Adipocyte (in vitro differentiated cells): ENCODE measurements around the gene UGT2B15.
"Not testable (repeated sequence)": the region's sequence is repeated elsewhere in the genome, so short reads cannot be mapped to it uniquely, and the experiment has no call there.

Experiments
- DNase-seq: peaks from one replicate; pipeline ENCODE4 v3.0.0-alpha.2; 2015; ENCODE audit warnings: low read depth
- H3K27me3 ChIP-seq: replicated peaks from 2 replicates; pipeline ENCODE4 v1.7.0; 2013; ENCODE audit warnings: mild to moderate bottlenecking, low read length, moderate library complexity; ENCODE audit not compliant: control insufficient read depth, insufficient read depth
- H3K36me3 ChIP-seq: 2 replicates; pipeline ENCODE4 v1.7.0; 2013; ENCODE audit warnings: low read length, mild to moderate bottlenecking, moderate library complexity; ENCODE audit not compliant: control insufficient read depth, insufficient read depth, severe bottlenecking
- H3K4me1 ChIP-seq: 2 replicates; pipeline ENCODE4 v1.7.0; 2013; ENCODE audit warnings: mild to moderate bottlenecking, low read length, moderate library complexity; ENCODE audit not compliant: control insufficient read depth, insufficient read depth
- H3K4me3 ChIP-seq: 2 replicates; pipeline ENCODE4 v1.7.0; 2013; ENCODE audit warnings: mild to moderate bottlenecking, low read length, moderate library complexity
- H3K9ac ChIP-seq: 2 replicates; pipeline ENCODE4 v1.7.0; 2013; ENCODE audit warnings: mild to moderate bottlenecking, low read length, moderate library complexity
- H3K9me3 ChIP-seq: 2 replicates; pipeline ENCODE4 v1.7.0; 2013; ENCODE audit warnings: mild to moderate bottlenecking, low read length, moderate library complexity; ENCODE audit not compliant: control insufficient read depth

Gene UGT2B15

DNA sequence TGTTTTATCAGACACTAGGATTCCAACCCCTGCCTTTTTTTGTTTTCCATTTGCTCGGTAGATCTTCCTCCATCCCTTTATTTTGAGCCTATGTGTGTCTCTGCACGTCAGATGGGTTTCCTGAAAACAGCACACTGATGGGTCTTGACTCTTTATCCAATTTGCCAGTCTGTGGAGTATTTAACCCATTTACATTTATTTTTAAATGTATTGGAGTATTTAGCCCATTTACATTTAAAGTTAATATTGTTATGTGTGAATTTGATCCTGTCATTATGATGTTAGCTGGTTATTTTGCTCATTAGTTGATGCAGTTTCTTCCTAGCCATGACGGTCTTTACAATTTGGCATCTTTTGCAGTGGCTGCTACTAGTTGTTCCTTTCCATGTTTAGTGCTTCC lies 10.8 kb upstream of the UGT2B15 start:
- not testable (repeated sequence) for H3K27me3 ChIP-seq, H3K9me3 ChIP-seq, DNase-seq, H3K36me3 ChIP-seq, H3K4me1 ChIP-seq, H3K4me3 ChIP-seq, H3K9ac ChIP-seq

DNA sequence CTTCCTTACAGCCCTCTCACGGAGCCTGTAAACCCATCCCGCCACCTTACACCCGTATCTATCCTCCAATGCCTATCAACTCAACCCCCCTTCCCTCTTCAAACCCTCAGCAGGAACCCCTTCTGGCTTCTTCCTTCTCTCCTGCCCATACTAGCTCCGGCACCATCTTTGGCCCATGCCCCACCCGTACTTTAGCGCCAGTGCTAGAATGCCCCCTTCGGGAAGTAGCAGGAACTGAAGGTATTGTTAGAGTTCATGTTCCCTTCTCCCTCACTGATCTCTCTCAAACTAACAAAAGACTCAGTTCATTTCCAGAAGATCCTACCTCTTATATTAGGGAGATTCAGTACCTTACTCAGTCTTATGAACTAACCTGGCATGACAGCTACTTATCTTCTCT lies 2.7 kb upstream of the UGT2B15 start:
- Histone ChIP-seq H3K4me1 (no peaks in the 10 kb centered on the region), H3K9ac (no peak overlapping the region), H3K36me3 (no peaks in the 10 kb centered on the region), H3K4me3 (no peak overlapping the region), H3K27me3 (no peaks in the 10 kb centered on the region), H3K9me3 (no peaks in the 10 kb centered on the region)
- DNase-seq, result no peak

DNA sequence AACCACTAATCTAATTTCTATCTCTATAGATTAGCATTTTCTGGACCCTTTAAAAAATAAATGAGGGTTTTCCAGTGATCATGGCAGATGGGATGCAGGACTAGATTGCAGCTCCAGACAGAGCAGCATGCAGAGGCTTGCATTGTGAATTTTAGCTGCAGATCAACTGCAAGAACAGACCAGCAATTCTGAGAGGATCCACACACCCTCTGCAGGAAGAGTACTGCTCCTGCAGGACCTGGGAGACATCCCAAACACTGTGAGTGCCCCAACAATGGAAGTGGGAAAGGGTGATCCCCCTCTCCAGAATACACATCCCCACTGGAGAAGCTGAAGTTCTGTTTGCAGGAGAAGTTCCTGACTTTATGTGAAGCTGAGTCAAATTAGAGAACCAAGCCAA lies 765 bp upstream of the UGT2B15 start:
- DNase-seq, H3K4me1 ChIP-seq, H3K36me3 ChIP-seq, H3K27me3 ChIP-seq, H3K4me3 ChIP-seq, H3K9ac ChIP-seq, H3K9me3 ChIP-seq: not testable (repeated sequence)

DNA sequence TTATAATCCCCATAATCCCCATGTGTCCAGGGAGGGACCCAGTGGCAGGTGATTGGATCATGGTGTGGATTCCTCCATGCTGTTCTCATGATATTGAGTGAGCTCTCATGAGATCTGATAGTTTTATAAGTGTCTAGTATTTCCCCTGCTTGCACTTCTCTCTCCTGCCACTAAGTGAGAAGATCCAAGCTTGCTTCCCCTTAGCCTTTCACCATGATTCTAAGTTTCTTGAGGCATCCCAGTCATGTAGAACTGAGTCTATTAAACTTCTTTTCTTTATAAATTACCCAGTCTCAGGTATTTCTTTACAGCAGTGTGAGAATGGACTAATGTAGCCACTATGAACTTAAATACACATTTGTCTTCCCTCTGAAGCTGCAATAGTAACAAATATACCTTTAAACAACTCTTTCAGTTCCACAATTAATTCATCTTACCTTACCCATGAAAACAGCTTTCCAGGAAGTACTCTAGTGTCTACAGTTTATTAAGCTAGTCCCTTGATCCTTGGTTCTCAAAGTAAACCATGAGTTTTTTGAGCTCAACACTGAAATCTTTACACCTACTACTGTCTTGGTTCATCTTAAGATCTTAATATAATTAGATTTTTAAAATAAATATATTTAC lies 1.8 kb downstream of the UGT2B15 start:
- DNase-seq, H3K9me3 ChIP-seq, H3K4me1 ChIP-seq, H3K27me3 ChIP-seq, H3K36me3 ChIP-seq, H3K9ac ChIP-seq, H3K4me3 ChIP-seq: not testable (repeated sequence)

DNA sequence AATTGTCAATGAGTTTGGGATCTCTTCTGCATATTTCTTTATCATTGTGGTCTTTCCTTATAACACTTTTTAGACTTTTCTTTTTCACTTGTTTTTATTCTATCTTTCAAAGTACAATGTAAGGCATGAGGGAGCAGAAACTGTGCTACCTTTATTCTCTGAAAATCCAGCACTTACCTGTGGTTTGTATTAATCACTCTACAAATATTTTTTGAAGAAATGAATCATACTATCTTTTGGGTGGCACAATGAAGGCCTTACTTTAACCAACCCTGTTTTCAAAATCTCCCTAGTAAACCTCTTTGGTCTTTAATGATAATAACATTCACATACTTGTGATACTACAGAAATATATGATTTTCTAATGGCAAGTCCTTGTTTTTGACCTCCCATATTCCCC lies 2.9 kb downstream of the UGT2B15 start:
- not testable (repeated sequence) for H3K9me3 ChIP-seq, H3K4me3 ChIP-seq, DNase-seq, H3K9ac ChIP-seq, H3K27me3 ChIP-seq, H3K36me3 ChIP-seq, H3K4me1 ChIP-seq

DNA sequence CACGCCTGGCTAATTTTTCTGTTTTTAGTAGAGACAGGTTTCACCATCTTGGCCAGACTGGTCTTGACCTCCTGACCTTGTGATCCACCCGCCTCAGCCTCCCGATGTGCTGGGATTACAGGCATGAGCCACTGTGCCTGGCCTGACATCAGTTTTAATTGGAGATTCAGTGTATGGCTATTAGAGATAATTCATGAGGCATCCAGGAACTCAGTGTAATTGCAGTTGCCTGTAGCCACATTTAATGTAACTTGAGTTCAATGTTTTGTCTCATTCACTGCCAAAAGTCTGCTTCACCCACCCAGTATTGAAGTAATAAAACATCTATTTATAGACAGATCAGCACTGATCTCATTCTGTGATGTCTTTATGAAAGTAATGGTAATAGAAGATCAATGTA lies 5.7 kb downstream of the UGT2B15 start:
- not testable (repeated sequence) for H3K9ac ChIP-seq, H3K36me3 ChIP-seq, DNase-seq

DNA sequence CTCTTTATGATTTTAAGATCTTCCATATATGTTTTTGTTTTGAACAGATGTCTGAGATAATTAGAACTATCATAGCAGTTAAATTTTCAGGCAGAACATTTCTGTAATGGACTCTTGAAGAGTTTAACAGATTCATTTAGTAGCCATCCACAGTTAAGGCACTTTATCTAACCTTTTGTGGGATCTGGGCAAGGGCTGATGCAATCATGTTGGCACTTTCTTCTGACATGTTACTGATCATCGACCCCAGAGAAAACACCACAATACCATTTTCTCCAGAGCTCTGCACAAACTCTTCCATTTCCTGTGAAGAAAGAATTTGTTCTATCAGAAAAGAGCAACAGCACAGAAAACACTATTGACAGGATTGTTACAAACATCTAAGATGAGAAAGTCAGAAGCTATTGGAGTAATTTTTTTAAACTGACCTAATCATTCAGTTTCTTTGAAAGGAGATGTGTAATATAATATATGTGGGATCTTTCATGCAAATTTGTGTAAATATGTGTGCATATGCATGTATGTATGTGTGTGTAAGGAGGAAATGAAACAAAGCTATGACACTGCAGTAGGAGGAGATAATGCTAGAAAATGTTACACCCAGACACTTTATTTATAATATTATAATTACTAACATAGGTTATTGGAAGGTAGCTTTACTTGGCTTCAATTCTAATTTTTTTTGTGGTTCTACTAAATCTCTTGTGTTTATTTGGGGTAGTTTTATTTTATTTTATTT lies 7.4 kb downstream of the UGT2B15 start:
- not testable (repeated sequence) for H3K4me3 ChIP-seq, H3K36me3 ChIP-seq, H3K27me3 ChIP-seq, DNase-seq, H3K4me1 ChIP-seq, H3K9ac ChIP-seq, H3K9me3 ChIP-seq

More for the DNA sequence above, 5.7 kb downstream of the UGT2B15 start:
- not testable (repeated sequence) for H3K9me3 ChIP-seq, H3K4me1 ChIP-seq, H3K27me3 ChIP-seq, H3K4me3 ChIP-seq

DNA sequence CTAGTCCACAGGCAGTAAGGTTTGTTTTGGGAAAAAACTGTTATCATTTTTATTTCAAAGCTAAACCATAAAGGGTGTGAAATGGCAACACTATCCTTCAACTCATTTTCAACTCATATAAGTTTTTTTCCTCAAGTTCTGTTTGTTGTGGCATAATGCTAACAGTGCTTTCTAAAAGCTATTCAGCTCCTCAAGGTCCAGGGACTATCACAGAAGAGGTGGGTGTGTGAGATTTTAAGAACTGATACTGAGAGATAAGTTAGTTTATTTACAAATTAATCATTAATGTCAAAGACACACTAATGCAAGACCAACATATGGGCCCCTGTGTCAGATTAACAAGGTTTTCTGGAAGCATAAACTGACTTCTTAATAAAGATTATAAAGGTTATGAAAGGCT lies 11.8 kb downstream of the UGT2B15 start:
- Histone ChIP-seq H3K27me3 (no peaks in the 10 kb centered on the region), H3K36me3 (no peaks in the 10 kb centered on the region)
- DNase-seq, result no peak

DNA sequence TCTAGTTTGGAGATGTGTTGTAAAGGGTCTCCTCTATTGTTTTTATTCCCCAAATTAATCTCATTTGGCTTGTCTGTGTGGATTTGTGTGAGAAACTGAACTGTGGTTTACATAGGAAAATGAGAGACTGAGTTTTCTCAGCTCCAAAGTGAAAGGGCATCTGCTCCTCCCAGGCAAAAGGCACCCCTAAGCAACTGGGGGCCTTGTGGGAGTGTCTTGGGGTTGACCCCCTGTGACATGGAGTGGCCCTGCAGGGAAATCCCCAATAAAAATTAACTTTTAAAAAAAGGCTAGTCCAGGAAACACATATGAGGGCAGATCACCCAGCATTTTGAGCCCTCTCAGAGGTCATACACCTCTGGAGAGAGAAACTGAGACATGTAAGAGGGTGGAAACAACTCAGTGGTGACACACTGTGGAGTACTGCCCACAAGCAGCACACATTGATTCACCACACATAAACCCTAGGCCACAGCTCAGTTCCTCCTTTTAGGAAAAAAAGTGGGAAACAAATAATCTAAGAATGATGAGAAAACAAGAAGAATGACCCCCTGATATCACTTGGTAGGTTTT lies 13.3 kb downstream of the UGT2B15 start:
- H3K36me3 ChIP-seq, H3K4me3 ChIP-seq, H3K4me1 ChIP-seq, H3K9ac ChIP-seq, H3K27me3 ChIP-seq, DNase-seq, H3K9me3 ChIP-seq: not testable (repeated sequence)

More for the DNA sequence above, 11.8 kb downstream of the UGT2B15 start:
- Histone ChIP-seq H3K9me3 (no peaks in the 10 kb centered on the region), H3K4me1 (no peaks in the 10 kb centered on the region), H3K9ac (no peak overlapping the region), H3K4me3 (no peak overlapping the region)

DNA sequence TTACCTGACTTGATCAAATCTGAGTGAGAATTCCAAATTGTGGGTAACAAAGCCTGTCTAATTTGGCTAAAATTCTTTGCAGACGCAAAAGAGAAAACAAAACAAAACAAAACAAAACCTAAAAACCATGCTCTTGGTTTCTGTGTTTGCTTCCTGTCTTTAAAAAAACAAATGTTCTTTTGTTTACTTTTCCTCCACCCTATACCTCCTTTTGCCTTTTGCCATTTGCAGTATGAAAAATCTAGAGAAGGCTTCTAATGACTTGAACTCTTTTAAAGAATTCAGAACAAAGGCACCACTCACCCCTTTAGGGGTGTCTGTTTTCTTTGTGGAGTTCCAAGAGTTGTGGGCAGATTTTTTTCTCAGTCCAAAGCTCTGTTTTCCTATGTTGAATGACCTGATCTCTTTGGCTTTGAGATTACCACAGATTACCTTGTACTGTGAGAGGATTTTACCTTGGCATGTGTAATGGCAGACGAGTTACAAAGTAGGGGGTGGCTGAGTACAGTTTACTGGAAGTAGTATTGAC lies 13.9 kb downstream of the UGT2B15 start:
- H3K9me3 ChIP-seq, H3K9ac ChIP-seq, DNase-seq, H3K4me3 ChIP-seq, H3K27me3 ChIP-seq, H3K36me3 ChIP-seq, H3K4me1 ChIP-seq: not testable (repeated sequence)

DNA sequence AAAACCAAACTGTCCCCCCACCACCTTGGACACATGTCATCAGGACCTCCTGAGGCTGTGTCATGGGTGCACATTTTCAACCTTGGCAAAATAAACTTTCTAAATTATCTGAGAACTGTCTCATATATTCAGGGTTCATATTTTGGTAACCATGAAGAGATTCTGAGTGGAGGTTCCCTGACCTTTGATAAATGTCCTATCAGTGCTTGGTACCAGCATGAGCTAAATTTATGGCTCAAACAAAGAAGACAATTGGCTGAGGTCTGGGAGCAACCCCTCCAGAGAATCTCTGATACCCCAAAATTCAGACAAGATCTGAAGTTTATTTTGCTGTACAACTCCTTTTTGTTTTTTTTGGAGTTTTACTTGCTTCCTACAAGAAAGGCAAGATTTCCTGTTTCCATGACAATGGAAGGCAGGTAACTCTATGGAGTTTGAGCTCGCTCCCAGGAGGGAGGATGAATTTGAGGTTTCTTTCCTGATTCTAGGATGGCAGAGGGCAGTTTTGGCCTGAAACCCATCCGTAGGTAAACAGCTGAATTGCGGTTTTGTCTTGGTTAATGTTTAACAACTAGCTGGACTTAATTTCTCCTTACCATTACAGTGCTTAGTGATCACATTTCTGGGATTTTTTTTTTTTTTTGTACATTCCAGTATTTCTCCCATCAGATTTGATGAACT lies 14.5 kb downstream of the UGT2B15 start:
- no peaks in the 10 kb centered on the region for H3K4me1 ChIP-seq
- no peaks in the 10 kb centered on the region for H3K36me3 ChIP-seq
- no peak overlapping the region for H3K9ac ChIP-seq
- DNase-seq, result no peak
- H3K4me3 ChIP-seq, result no peak overlapping the region
- no peaks in the 10 kb centered on the region for H3K9me3 ChIP-seq
- H3K27me3 ChIP-seq, result no peaks in the 10 kb centered on the region
